GM13976 (cell line): Measurements from ENCODE around the gene SULF2.

Experiments used
- DNase-seq: peaks from one replicate; pipeline ENCODE4 v3.0.0; 2012; ENCODE audit warnings: low spot score
- CTCF ChIP-seq: IDR thresholded peaks from 2 replicates; pipeline ENCODE4 v1.5.1; 2012; ENCODE audit warnings: borderline replicate concordance, mild to moderate bottlenecking; ENCODE audit not compliant: insufficient read depth; ENCODE audit errors: extremely low read depth, missing control alignments, control extremely low read depth
- in situ Hi-C: fragments of 300-500 bp; cut with MboI; formaldehyde crosslinking; loops from one replicate; pipeline ENCODE4 v1.12.0; 2022; ENCODE audit warnings: low sequenced_read_pairs, mixed read lengths, inconsistent platforms; ENCODE audit not compliant: unreplicated experiment

Gene SULF2

DNA sequence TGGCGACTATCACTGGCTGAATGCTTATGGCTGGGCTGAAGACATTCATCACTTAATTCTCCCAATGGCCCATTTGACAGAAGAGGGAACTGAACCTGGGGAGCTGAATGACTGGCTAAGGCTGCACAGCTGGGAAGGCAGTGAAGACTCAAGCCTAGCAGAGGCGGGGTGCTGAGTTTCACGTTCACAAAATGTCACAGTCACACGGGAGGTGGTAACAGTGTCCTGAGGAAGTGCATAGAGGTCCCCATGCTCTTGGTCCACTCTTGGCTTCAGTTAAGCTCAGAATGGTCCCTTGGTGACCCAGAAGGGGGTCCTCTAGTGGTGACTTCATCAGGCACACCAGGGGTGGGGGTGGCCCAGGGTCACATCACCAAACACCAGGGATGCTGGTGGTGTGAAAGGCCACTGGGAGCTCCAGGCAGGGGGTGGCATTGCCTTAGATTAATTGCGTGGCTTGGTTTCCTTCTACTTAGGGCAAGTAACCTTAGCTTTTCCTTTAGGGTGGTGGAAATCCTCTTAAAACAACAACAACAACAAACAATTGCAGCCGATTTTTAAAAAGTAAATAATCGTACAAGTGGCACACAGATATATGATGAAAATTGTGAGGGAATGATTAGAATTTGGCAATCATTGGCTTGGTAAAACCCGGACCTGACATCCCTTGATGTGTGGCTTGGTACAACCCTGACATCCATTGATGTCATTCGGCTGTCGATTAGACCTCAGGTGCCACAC lies 45.0 kb downstream of the SULF2 start:
- no peak for DNase-seq
- in situ Hi-C loops: no loop called here
- no peak for TF ChIP-seq CTCF

GRCh38 chr20:47737923-47738322 lies 47.4 kb downstream of the SULF2 start:
- in situ Hi-C loops: no loop called here
- no peak for TF ChIP-seq CTCF
- DNase-seq: no peak

GRCh38 chr20:47736570-47737152 lies 48.6 kb downstream of the SULF2 start:
- in situ Hi-C loops: no loop called here
- TF ChIP-seq CTCF: no peak
- DNase-seq: no peak

GRCh38 chr20:47735412-47736400 lies 49.6 kb downstream of the SULF2 start:
- no peak for DNase-seq
- in situ Hi-C loops: no loop called here
- no peak for TF ChIP-seq CTCF

DNA sequence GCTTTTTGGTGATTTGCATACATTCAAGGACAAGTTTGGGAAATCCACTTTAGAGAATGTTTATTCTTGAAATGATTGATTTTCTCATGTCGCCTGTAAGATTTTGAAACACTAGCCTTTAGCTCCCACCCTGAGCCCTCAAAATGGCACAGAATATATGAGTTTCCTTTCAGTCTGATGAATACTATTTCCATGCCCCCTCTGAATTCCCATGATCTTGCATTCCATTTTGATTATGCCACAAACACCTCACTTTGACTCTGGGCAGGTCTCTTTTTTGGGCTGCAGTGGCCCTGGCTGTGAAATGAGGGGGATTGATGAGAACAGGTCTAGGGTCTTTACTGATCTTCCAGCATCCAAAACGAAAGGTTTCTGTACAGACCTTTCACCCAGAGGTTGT lies 50.4 kb downstream of the SULF2 start:
- no peak for TF ChIP-seq CTCF
- in situ Hi-C loops: no loop called here
- DNase-seq: no peak

- no peak for DNase-seq
- no peak for TF ChIP-seq CTCF
- in situ Hi-C loops: no loop called here
These were observed 51.4 kb downstream of the SULF2 start for GRCh38 chr20:47733892-47734291.
